IPS-20b (cell line): ENCODE measurements around the gene NUB1.
"Not testable (repeated sequence)": the region's sequence is repeated elsewhere in the genome, so short reads cannot be mapped to it uniquely, and the experiment has no call there.

Source experiments
- H3K27ac ChIP-seq: one replicate; pipeline ENCODE4 v1.5.1; 2013; ENCODE audit warnings: low read length
- H3K27me3 ChIP-seq: 2 replicates; pipeline ENCODE4 v1.6.1; 2013; ENCODE audit warnings: mild to moderate bottlenecking, low read length, inconsistent platforms; ENCODE audit not compliant: insufficient read depth
- H3K36me3 ChIP-seq: 2 replicates; pipeline ENCODE4 v1.6.1; 2013; ENCODE audit warnings: low read depth, mild to moderate bottlenecking, inconsistent platforms, low read length, moderate library complexity; ENCODE audit not compliant: insufficient read depth
- H3K4me1 ChIP-seq: 2 replicates; pipeline ENCODE4 v1.6.1; 2013; ENCODE audit warnings: mild to moderate bottlenecking, control low read depth, inconsistent platforms, low read length, moderate library complexity; ENCODE audit not compliant: insufficient read depth
- H3K4me3 ChIP-seq: 2 replicates; pipeline ENCODE4 v1.5.1; 2013; ENCODE audit warnings: mild to moderate bottlenecking, low read length, inconsistent platforms
- H3K9ac ChIP-seq: 2 replicates; pipeline ENCODE4 v1.6.1; 2013; ENCODE audit warnings: low read depth, mild to moderate bottlenecking, inconsistent platforms, low read length, moderate library complexity
- H3K9me3 ChIP-seq: 2 replicates; pipeline ENCODE4 v1.6.1; 2013; ENCODE audit warnings: mild to moderate bottlenecking, low read depth, low read length, inconsistent platforms; ENCODE audit not compliant: insufficient read depth

Gene NUB1

DNA sequence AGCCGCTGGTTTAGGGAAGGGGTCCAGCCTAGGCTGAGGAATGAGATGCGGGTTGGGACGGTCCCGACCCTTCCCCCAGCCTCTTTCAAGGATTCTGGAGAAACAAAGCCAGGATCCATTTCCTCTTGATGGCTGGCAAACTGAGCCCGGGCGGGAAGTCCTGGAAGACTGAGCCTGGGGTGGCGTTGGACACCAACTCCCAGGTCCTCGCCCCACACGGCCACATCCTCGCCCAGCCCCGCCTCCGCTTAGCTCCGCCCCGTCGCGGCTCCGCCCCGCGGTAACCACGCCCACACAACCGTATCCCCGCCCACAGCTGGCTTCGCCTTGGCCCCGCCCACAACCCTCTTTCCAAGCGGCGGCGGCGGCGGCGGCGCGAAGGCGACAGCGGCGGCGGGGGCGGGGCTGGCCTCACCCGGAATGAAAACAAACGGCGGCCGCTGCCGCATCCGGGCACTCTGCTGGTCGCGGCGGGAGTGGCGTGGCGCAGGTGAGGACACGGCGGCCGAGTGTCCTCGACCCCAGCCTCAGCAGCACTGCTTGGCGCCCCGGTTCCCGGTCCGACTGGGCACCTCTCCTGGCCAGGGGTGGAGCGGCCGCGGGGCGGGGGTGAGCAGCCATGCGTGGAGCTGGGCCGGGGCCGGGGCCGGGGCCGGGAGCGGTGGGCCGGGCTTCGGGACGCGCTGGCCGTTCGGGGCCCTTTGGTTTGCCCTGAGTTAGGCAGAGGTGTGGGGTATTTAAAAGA is at the start of gene NUB1:
Gene NUB1 (plus strand): TSS at position 456 of the 745 bp plus-strand sequence. CDS start 3,538 bp downstream, outside the sequence.
- Histone ChIP-seq H3K4me1 (peaks cover 3% of the 10 kb centered on the region; the same call in 1 of the 2 replicates), H3K27me3 (no peaks in the 10 kb centered on the region), H3K9me3 (no peaks in the 10 kb centered on the region), H3K9ac (peak within 1 kb of the TSS; percentile 94), H3K36me3 (peaks cover 15% of the 10 kb centered on the region), H3K27ac (no peak within 1 kb of the TSS), H3K4me3 (peak within 1 kb of the TSS; percentile 99)

DNA sequence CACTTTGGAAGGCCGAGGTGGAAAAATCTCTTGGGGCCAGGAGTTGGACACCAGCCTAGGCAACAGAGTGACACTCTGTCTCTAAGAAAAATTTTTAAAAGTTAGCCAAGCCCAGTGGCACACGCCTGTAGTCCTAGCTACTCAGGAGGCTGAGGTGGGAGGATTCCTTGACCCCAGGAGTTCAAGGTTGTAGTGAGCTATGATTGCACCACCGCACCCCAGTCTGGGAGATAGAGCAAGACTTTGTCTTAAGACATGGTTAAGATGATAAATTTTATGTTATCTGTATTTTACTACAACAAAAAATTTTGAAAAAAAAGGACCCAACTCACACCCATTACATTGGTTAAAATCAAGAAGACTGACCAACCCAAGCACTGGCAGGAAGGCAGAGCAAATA is 48.8 kb upstream of the NUB1 start:
- Histone ChIP-seq H3K4me1 (no peaks in the 10 kb centered on the region), H3K36me3 (no peaks in the 10 kb centered on the region), H3K9me3 (no peaks in the 10 kb centered on the region), H3K4me3 (no peak overlapping the region), H3K9ac (no peak overlapping the region), H3K27ac (no peak overlapping the region), H3K27me3 (peaks cover 15% of the 10 kb centered on the region; the same call in 1 of the 2 replicates)

GRCh38 chr7:151296202-151296992 is 45.2 kb upstream of the NUB1 start:
- no peaks in the 10 kb centered on the region for H3K36me3 ChIP-seq
- H3K9ac ChIP-seq, result no peak overlapping the region
- H3K9me3 ChIP-seq, result no peaks in the 10 kb centered on the region
- H3K27me3 ChIP-seq, result peaks cover 12% of the 10 kb centered on the region; the same call in 1 of the 2 replicates
- H3K27ac ChIP-seq, result no peak overlapping the region
- no peak overlapping the region for H3K4me3 ChIP-seq
- H3K4me1 ChIP-seq, result no peaks in the 10 kb centered on the region

DNA sequence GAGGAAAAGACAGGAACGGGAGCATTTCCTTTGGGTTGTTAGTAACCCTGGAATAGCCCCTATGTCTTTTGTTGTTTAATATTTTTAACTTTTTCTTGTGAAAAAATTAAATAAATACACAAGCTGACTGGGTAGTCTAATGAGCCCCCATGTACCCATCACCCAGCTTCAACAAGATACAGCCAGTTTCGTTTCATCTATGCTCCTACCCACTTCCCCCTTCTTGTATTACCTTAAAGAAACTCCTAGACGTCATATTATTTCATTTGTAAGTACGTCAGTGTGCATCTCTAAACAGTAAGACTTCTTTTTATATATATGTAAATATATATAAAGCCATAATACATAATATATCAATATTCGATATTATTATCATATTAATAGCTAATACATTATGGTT is 42.8 kb upstream of the NUB1 start:
- Histone ChIP-seq H3K27me3 (peaks cover 32% of the 10 kb centered on the region), H3K4me1 (no peaks in the 10 kb centered on the region), H3K4me3 (no peak overlapping the region), H3K9ac (no peak overlapping the region), H3K9me3 (no peaks in the 10 kb centered on the region), H3K27ac (no peak overlapping the region), H3K36me3 (no peaks in the 10 kb centered on the region)

DNA sequence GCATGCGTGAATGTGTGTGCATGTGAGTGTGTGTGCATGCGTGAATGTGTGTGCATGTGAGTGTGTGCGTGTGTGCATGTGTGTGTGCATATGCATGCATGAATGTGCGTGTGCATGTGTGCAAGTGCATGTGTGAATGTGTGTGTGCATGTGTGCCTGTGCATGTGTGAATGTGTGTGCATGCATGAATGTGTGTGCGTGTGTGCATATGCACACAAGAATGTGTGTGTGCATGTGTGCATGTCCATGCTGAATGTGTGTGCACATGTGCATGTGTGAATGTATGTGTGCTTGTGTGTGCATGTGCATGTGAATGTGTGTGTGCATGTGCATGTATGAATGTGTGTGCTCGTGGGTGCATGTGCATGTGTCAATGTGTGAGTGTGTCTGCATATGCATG is 42.1 kb upstream of the NUB1 start:
- Histone ChIP-seq H3K4me1 (no peaks in the 10 kb centered on the region), H3K36me3 (no peaks in the 10 kb centered on the region), H3K9ac (no peak overlapping the region), H3K27me3 (peaks cover 33% of the 10 kb centered on the region), H3K9me3 (no peaks in the 10 kb centered on the region), H3K4me3 (no peak overlapping the region), H3K27ac (no peak overlapping the region)

DNA sequence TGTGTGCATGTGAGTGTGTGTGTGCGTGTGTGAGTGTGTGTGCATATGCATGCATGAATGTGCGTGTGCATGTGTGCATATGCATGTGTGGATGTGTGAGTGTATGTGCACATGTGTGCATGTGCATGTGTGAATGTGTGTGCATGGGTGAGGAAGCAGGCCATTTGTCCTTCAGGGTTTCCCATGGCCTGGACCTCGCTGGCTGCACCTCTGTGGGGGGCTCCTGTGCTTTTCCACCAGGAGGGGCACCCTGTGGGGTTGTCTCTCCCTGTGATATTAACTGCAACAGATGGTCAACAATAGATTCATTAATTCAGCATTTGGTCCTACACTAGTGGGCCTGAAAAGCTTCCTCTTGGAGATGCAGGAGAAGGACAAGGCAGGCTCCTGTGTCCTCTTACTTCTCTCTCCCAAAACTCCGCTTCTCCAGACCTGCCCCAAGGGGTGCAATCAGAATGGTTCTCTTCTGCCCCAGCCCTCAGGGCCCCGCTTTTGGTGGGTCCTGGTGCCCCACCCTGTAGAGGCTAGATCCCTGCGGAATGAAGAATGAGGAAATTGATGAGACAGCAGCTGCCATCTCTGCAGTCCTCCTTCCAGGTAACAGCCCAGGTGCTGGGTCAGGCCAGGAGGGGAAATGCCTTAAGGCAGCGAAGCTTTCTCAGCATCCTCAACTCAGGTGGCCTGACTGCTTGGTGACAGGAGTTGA is 41.5 kb upstream of the NUB1 start:
- no peak overlapping the region for H3K27ac ChIP-seq
- no peaks in the 10 kb centered on the region for H3K36me3 ChIP-seq
- H3K4me1 ChIP-seq, result peaks cover 2% of the 10 kb centered on the region; the same call in 1 of the 2 replicates
- no peaks in the 10 kb centered on the region for H3K9me3 ChIP-seq
- no peak overlapping the region for H3K9ac ChIP-seq
- peaks cover 33% of the 10 kb centered on the region for H3K27me3 ChIP-seq
- H3K4me3 ChIP-seq, result no peak overlapping the region

DNA sequence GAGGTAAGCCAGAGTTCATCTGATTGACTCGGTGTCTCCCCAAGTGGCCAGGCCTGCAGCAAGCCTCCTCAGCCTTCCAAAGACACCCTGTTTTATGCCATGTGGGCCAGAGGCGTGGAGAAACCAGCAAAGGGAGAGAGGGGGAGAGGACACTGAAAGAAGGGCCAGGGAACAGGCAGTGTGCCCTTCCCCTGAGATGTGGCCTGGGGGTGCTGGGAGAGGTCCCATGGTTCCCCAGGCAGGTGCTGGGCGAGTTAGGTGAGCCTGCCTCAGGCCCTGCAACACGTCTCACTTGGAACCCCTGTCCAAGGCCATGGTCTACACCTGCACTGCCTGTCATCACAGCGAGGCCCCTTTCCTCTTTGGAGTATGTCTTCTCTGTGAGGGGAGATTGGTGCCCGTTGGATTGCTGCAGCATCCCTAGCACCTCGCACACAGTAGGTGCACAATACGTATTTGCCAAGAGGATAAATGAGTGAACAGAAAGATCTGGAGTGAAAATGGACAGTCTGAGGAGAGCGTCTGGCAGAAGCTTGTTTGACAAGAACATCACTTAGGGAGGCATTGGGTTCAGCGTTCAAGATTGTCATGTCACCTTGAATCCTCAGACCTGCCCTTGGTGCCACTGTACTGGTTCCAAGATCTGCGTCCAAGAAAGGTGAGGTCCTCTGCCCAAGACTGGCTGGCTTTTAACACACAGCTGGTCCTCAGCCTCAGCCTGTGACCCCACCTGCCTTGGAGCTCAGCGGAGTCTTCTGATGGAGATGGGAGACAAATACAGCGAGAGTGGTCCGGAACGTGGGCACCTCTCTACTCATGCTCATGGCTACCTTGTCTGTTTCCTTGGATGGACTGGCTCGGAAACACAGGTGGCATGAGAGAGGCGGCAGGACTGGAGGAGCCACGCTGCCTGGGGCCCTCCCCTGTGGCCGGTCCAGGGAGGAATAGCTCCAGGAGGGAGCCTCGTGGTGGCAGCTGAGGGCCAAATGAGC is 39.8 kb upstream of the NUB1 start:
- no peak overlapping the region for H3K4me3 ChIP-seq
- H3K36me3 ChIP-seq, result no peaks in the 10 kb centered on the region
- H3K9me3 ChIP-seq, result no peaks in the 10 kb centered on the region
- peaks cover 33% of the 10 kb centered on the region for H3K27me3 ChIP-seq
- H3K9ac ChIP-seq, result no peak overlapping the region
- peaks cover 6% of the 10 kb centered on the region; the same call in 1 of the 2 replicates for H3K4me1 ChIP-seq
- no peak overlapping the region for H3K27ac ChIP-seq

DNA sequence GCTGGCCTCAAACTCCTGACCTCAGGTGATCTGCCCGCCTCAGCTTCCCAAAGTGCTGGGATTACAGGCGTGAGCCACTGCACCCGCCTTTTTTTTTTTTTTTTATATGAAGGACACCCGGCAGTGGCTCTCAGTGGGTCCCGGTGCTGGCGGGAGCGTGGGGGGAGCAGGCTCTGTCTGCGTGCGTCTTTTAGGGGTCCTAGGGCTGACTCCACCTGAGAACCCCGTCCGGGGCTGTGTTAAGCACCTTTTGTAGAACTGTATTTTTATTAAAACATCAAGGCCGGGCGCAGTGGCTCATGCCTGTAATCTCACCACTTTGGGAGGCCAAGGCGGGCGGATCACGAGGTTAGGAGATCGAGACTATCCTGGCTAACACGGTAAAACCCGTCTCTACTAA is 37.4 kb upstream of the NUB1 start:
- peaks cover 33% of the 10 kb centered on the region for H3K27me3 ChIP-seq
- H3K4me3 ChIP-seq, result peak overlapping the region; percentile 67; the same call in 1 of the 2 replicates
- not testable (repeated sequence) for H3K36me3 ChIP-seq, H3K4me1 ChIP-seq, H3K27ac ChIP-seq, H3K9me3 ChIP-seq, H3K9ac ChIP-seq

DNA sequence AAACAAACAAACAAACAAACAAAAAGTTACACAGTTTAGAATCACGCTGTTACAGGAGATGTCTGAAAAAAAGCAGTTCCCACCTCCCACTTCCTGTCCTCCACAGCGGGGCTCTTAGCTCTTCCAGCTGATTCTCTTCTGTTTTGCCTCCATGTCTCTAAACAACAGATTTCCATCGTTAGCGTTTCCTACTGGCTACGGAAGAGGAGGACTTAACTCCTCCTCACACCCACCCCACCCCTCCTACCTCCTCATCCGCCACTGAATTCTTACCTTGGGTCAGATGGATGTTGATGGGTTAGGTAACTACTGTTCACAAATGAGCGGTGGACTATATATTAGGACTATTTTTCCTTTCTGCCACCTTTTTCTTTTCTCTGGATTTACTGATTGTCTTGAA is 36.8 kb upstream of the NUB1 start:
- H3K27me3 ChIP-seq, result peaks cover 33% of the 10 kb centered on the region
- no peak overlapping the region for H3K27ac ChIP-seq
- H3K4me1 ChIP-seq, result peaks cover 6% of the 10 kb centered on the region; the same call in 1 of the 2 replicates
- no peaks in the 10 kb centered on the region for H3K9me3 ChIP-seq
- peak overlapping the region; percentile 67 for H3K4me3 ChIP-seq
- peak overlapping the region; percentile 70; the same call in 1 of the 2 replicates for H3K9ac ChIP-seq
- no peaks in the 10 kb centered on the region for H3K36me3 ChIP-seq

DNA sequence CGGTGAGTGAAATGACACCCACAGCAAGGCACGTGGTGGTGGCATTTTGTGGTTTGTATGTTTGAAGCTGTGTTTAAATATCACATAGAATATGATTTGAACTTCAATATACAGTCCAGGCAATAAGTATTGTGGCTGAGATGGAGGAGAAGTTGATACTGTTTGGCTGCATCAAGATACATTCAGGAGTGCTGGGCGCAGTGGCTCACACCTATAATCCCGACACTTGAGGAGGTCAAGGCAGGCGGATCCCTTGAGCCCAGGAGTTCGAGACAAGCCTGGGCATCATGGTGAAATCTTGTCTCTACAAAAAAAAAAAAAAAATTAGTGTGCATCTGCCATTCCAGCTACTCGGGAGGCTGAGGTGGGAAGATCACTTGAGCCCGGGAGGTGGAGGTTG is 35.2 kb upstream of the NUB1 start:
- H3K9ac ChIP-seq, result no peak overlapping the region
- peaks cover 4% of the 10 kb centered on the region; the same call in 1 of the 2 replicates for H3K9me3 ChIP-seq
- no peak overlapping the region for H3K4me3 ChIP-seq
- H3K27ac ChIP-seq, result no peak overlapping the region
- H3K4me1 ChIP-seq, result peaks cover 6% of the 10 kb centered on the region; the same call in 1 of the 2 replicates
- H3K36me3 ChIP-seq, result no peaks in the 10 kb centered on the region
- peaks cover 23% of the 10 kb centered on the region for H3K27me3 ChIP-seq
